Activated CD4-positive, alpha-beta memory T cell treated with anti-CD3 and anti-CD28 coated beads, Interleukin-2, amount 10 ng/mL, durations not matched to agents 7 days and 5 days (primary cell): ENCODE data around the gene MGAT4A. TPM values are rescaled to one million over a fixed set of nuclear protein-coding genes. Genes with fewer than 3 reads are reported as not detected.

Source experiments
- CTCF ChIA-PET: fragments of 350-600 bp; sonication (Branson Sonifier 250); formaldehyde crosslinking; loops from one replicate; lab custom pipeline; 2021; ENCODE audit warnings: antibody characterized with exemption, inconsistent platforms; lab: Charles Lee
- POLR2A ChIA-PET: fragments of 350-600 bp; sonication (Branson Sonifier 250); formaldehyde crosslinking; loops from one replicate; lab custom pipeline; 2021; ENCODE audit warnings: antibody characterized with exemption; lab: Charles Lee
- DNase-seq: peaks from one replicate; pipeline ENCODE4 v3.0.0-alpha.2; 2020
- H3K27ac Mint-ChIP-seq: one replicate; pipeline ENCODE4 v1.8.0; 2021; ENCODE audit warnings: mild to moderate bottlenecking, mixed read lengths
- H3K27me3 Mint-ChIP-seq: one replicate; pipeline ENCODE4 v1.8.0; 2021; ENCODE audit warnings: mixed read lengths
- H3K36me3 Mint-ChIP-seq: one replicate; pipeline ENCODE4 v1.8.0; 2021; ENCODE audit warnings: low read depth, mixed read lengths
- H3K4me1 Mint-ChIP-seq: one replicate; pipeline ENCODE4 v1.8.0; 2021; ENCODE audit warnings: mixed read lengths
- H3K4me3 Mint-ChIP-seq: one replicate; pipeline ENCODE4 v1.8.0; 2021; ENCODE audit warnings: mild to moderate bottlenecking, mixed read lengths
- H3K9me3 Mint-ChIP-seq: one replicate; pipeline ENCODE4 v1.8.0; 2021; ENCODE audit warnings: mixed read lengths
- total RNA-seq, 2 experiments: library from RNA; stranded (reverse); gene quantifications; one replicate each; pipeline ENCODE4 v1.2.3, GENCODE V29; 2021

Gene MGAT4A
- total RNA-seq, 2 experiments from 2014 or later: 69.8 to 80.6 TPM

GRCh38 chr2:98710734-98711133 is 20.2 kb downstream of the MGAT4A start:
- Mint-ChIP-seq H3K27ac (no peak overlapping the region), H3K4me3 (no peak overlapping the region), H3K36me3 (peaks cover 45% of the 10 kb centered on the region), H3K9me3 (no peaks in the 10 kb centered on the region), H3K27me3 (no peaks in the 10 kb centered on the region), H3K4me1 (peaks cover 63% of the 10 kb centered on the region)
- POLR2A ChIA-PET: interaction anchor here (1.7 kb wide), 1 partner anchor 61 kb away, joined by 6 read pairs; no protein-coding TSS in a partner anchor
- DNase-seq: no peak
- CTCF ChIA-PET: no interaction called here

- Mint-ChIP-seq H3K4me1 (peaks cover 59% of the 10 kb centered on the region), H3K9me3 (no peaks in the 10 kb centered on the region), H3K4me3 (no peak overlapping the region), H3K27me3 (no peaks in the 10 kb centered on the region), H3K27ac (no peak overlapping the region), H3K36me3 (peaks cover 48% of the 10 kb centered on the region)
- DNase-seq: no peak
- ChIA-PET POLR2A (interaction anchor here (0.9 to 1.5 kb wide), 2 partner anchors 45 to 62 kb away, joined by 3 read pairs; no protein-coding TSS in a partner anchor), CTCF (interaction anchor here (1.5 kb wide), 1 partner anchor 60 kb away, joined by 6 read pairs; no protein-coding TSS in a partner anchor)
Measured at GRCh38 chr2:98709535-98709934, 21.4 kb downstream of the MGAT4A start.

DNA sequence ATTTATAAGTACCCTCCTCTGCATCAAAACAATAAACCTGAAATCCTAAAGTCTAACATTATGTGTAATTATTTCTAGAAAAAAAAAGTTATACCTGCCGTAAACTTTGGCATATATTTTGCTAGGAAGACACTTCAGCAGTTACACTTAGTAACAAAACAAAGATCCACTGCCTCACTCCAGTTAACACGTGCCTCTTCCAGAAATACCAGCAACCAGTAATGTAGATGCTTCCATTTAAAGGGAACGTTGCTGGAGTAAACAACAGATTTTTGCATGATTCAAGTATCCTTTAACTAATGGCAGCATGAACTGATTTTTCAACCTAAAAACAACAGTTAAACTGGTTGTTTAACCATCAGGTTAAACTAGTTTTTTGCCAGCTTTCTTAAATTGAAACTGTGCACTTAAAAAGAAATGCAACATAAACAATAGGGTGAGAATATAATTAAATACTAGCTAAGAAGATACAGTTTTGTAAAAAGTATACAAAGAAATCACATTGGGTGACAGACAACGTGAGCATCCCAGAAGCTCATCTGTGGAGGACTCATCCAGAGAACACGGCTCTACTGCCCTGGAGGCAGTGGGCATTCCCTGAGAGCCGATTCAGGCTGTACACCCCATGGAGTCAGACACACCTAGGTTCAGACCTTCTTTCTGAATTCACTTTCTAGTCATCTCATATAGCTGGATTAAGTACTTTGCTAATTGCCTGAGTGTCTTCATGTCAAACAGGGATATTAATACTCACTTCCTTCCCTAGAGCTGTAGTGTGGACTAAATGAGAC is 22.3 kb downstream of the MGAT4A start:
- Mint-ChIP-seq H3K36me3 (peaks cover 48% of the 10 kb centered on the region), H3K27me3 (no peaks in the 10 kb centered on the region), H3K27ac (no peak overlapping the region), H3K4me1 (peaks cover 53% of the 10 kb centered on the region), H3K4me3 (no peak overlapping the region), H3K9me3 (no peaks in the 10 kb centered on the region)
- ChIA-PET POLR2A (interaction anchor here (1.5 kb wide), 1 partner anchor 44 kb away, joined by 3 read pairs; no protein-coding TSS in a partner anchor), CTCF (interaction anchor here (1.3 kb wide), 1 partner anchor 107 kb away, joined by 3 read pairs; no protein-coding TSS in a partner anchor)
- DNase-seq: no peak

DNA sequence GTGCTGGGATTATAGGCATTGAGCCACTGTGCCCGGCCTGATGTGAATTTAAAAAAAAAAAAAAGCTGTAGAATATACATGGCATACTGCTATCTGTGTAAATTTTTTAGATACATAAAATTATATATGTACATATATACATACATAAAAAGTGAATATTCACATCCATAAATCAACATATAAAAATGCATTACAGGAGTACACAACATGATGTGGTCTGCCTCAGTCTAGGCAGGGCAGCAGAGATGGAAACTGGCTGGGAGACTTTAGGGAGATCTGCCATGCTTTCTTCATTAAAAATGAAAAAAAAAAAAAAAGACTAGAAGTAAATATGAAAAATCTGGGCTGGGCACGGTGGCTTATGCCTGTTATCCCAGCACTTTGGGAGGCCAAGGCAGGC is 24.3 kb downstream of the MGAT4A start:
- ChIA-PET CTCF (interaction anchor here (0.6 kb wide), 1 partner anchor 12 kb away, joined by 3 read pairs; no protein-coding TSS in a partner anchor), POLR2A (no interaction called here)
- Mint-ChIP-seq H3K27ac (no peak overlapping the region), H3K4me3 (no peak overlapping the region), H3K27me3 (no peaks in the 10 kb centered on the region), H3K36me3 (peaks cover 43% of the 10 kb centered on the region), H3K4me1 (peaks cover 51% of the 10 kb centered on the region), H3K9me3 (no peaks in the 10 kb centered on the region)
- DNase-seq: no peak

GRCh38 chr2:98705333-98705617 is 25.7 kb downstream of the MGAT4A start:
- H3K27me3 Mint-ChIP-seq: no peaks in the 10 kb centered on the region
- peaks cover 41% of the 10 kb centered on the region for H3K4me1 Mint-ChIP-seq
- no peak overlapping the region for H3K27ac Mint-ChIP-seq
- H3K9me3 Mint-ChIP-seq: no peaks in the 10 kb centered on the region
- DNase-seq: no peak
- CTCF ChIA-PET: interaction anchor here (0.7 kb wide), 1 partner anchor 564 kb away, joined by 5 read pairs; no protein-coding TSS in a partner anchor
- POLR2A ChIA-PET: interaction anchor here (1.4 kb wide), 1 partner anchor 56 kb away, joined by 3 read pairs; no protein-coding TSS in a partner anchor
- H3K4me3 Mint-ChIP-seq: no peak overlapping the region
- peaks cover 34% of the 10 kb centered on the region for H3K36me3 Mint-ChIP-seq

GRCh38 chr2:98704499-98705332 is 26.2 kb downstream of the MGAT4A start:
- ChIA-PET POLR2A (interaction anchor here (1.4 kb wide), 1 partner anchor 55 kb away, joined by 3 read pairs; no protein-coding TSS in a partner anchor), CTCF (interaction anchor here (1.1 kb wide), 1 partner anchor 55 kb away, joined by 3 read pairs; no protein-coding TSS in a partner anchor)
- Mint-ChIP-seq H3K4me1 (peaks cover 37% of the 10 kb centered on the region), H3K27ac (no peak overlapping the region), H3K4me3 (no peak overlapping the region), H3K36me3 (peaks cover 31% of the 10 kb centered on the region), H3K9me3 (no peaks in the 10 kb centered on the region), H3K27me3 (no peaks in the 10 kb centered on the region)
- DNase-seq: no peak

GRCh38 chr2:98703738-98704137 is 27.2 kb downstream of the MGAT4A start:
- Mint-ChIP-seq H3K4me3 (no peak overlapping the region), H3K27me3 (no peaks in the 10 kb centered on the region), H3K27ac (no peak overlapping the region), H3K36me3 (peaks cover 28% of the 10 kb centered on the region), H3K4me1 (peaks cover 33% of the 10 kb centered on the region), H3K9me3 (no peaks in the 10 kb centered on the region)
- POLR2A ChIA-PET: interaction anchor here (0.8 to 1.4 kb wide), 3 partner anchors 10 to 54 kb away, joined by 3 read pairs; no protein-coding TSS in a partner anchor
- CTCF ChIA-PET: interaction anchor here (1.1 kb wide), 1 partner anchor 54 kb away, joined by 3 read pairs; no protein-coding TSS in a partner anchor
- DNase-seq: no peak

GRCh38 chr2:98702858-98703620 is 27.9 kb downstream of the MGAT4A start:
- CTCF ChIA-PET: interaction anchor here (1.4 kb wide), 1 partner anchor 54 kb away, joined by 4 read pairs; no protein-coding TSS in a partner anchor
- POLR2A ChIA-PET: interaction anchor here (1.0 to 1.2 kb wide), 3 partner anchors 9 to 68 kb away, joined by 3 read pairs; no protein-coding TSS in a partner anchor

GRCh38 chr2:98702127-98702802 is 28.7 kb downstream of the MGAT4A start:
- Mint-ChIP-seq H3K9me3 (no peaks in the 10 kb centered on the region), H3K4me1 (peaks cover 32% of the 10 kb centered on the region), H3K36me3 (peaks cover 29% of the 10 kb centered on the region), H3K27ac (no peak overlapping the region), H3K27me3 (no peaks in the 10 kb centered on the region), H3K4me3 (no peak overlapping the region)
- ChIA-PET POLR2A (interaction anchor here (1.0 to 1.2 kb wide), 2 partner anchors 13 to 69 kb away, joined by 3 read pairs; no protein-coding TSS in a partner anchor), CTCF (interaction anchor here (1.4 kb wide), 1 partner anchor 53 kb away, joined by 4 read pairs; no protein-coding TSS in a partner anchor)
- DNase-seq: no peak

More at GRCh38 chr2:98702858-98703620, 27.9 kb downstream of the MGAT4A start:
- Mint-ChIP-seq H3K36me3 (peaks cover 29% of the 10 kb centered on the region), H3K4me3 (no peak overlapping the region), H3K27me3 (no peaks in the 10 kb centered on the region), H3K27ac (no peak overlapping the region), H3K9me3 (no peaks in the 10 kb centered on the region), H3K4me1 (peaks cover 34% of the 10 kb centered on the region)
- DNase-seq: no peak

DNA sequence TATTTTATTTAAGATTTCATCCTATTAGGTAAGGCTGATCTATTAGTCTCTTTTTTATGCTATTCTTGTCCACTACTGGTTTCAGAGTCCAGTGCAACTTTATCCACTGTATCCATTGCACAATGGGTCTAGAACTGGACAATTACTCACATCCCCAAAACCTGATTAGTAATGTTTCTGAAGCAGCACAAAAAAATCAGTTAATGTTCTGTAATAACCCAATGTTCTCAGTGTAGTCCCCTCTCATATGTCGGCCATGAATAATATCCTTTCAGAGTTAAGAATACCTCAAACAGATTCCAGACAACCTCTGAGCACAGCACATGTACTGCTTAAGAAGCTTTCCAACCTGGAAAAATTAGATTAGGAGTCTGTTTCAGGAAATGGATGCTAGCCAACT is 29.7 kb downstream of the MGAT4A start:
- Mint-ChIP-seq H3K36me3 (peaks cover 33% of the 10 kb centered on the region), H3K4me3 (no peak overlapping the region), H3K4me1 (peaks cover 34% of the 10 kb centered on the region), H3K27me3 (no peaks in the 10 kb centered on the region), H3K9me3 (no peaks in the 10 kb centered on the region), H3K27ac (no peak overlapping the region)
- POLR2A ChIA-PET: no interaction called here
- DNase-seq: no peak
- CTCF ChIA-PET: interaction anchor here (0.7 to 1.4 kb wide), 3 partner anchors 23 to 148 kb away, joined by 3 to 4 read pairs (median 3); no protein-coding TSS in a partner anchor

- ChIA-PET POLR2A (interaction anchor here (1.0 kb wide), 1 partner anchor 33 kb away, joined by 3 read pairs; no protein-coding TSS in a partner anchor), CTCF (no interaction called here)
- Mint-ChIP-seq H3K4me3 (no peak overlapping the region), H3K36me3 (peaks cover 33% of the 10 kb centered on the region), H3K4me1 (peaks cover 41% of the 10 kb centered on the region), H3K9me3 (no peaks in the 10 kb centered on the region), H3K27ac (no peak overlapping the region), H3K27me3 (no peaks in the 10 kb centered on the region)
- no peak for DNase-seq
Measured at GRCh38 chr2:98698896-98699295, 32.0 kb downstream of the MGAT4A start.
